Fibroblast of lung (primary cell): ENCODE data around the gene IL17C. TPM values are rescaled to one million over a fixed set of nuclear protein-coding genes. Genes with fewer than 3 reads are reported as not detected.

Experiments used
- DNase-seq, 2 donors: peaks; one replicate each; pipeline versions ENCODE4 v3.0.0 to v3.0.0-alpha.2; 2010; ENCODE audit warnings: low read depth in 2 of 2
- H2AFZ ChIP-seq: 2 replicates; pipeline ENCODE4 v1.5.1; 2012; ENCODE audit warnings: low read length, control low read depth, inconsistent platforms
- H3K27ac ChIP-seq: 2 replicates; pipeline ENCODE4 v1.5.1; 2011; ENCODE audit warnings: low read length, control low read depth; ENCODE audit not compliant: insufficient read depth
- H3K27me3 ChIP-seq: 2 replicates; pipeline ENCODE4 v1.5.1; 2011; ENCODE audit warnings: mild to moderate bottlenecking, low read length; ENCODE audit not compliant: control insufficient read depth, insufficient read depth
- H3K36me3 ChIP-seq: 2 replicates; pipeline ENCODE4 v1.5.1; 2011; ENCODE audit warnings: low read length; ENCODE audit not compliant: control insufficient read depth, insufficient read depth
- H3K4me1 ChIP-seq: 2 replicates; pipeline ENCODE4 v1.5.1; 2011; ENCODE audit warnings: low read length; ENCODE audit not compliant: control insufficient read depth, insufficient read depth; ENCODE audit errors: extremely low read depth
- H3K4me2 ChIP-seq: 2 replicates; pipeline ENCODE4 v1.5.1; 2011; ENCODE audit warnings: low read length, control low read depth; ENCODE audit not compliant: insufficient read depth; ENCODE audit errors: extremely low read depth
- H3K4me3 ChIP-seq, 4 experiments: fragments of 200-600 bp in 1 of 4; sonication (generic) in 1 of 4; replicated peaks in 1 of 4; 2 replicates each; pipeline ENCODE4 v1.5.1; 2011 to 2016; ENCODE audit warnings: low read length in 4 of 4, low read depth in 3 of 4, mild to moderate bottlenecking in 3 of 4, control low read depth in 2 of 4, inconsistent platforms in 1 of 4, mixed read lengths in 1 of 4; ENCODE audit not compliant: insufficient read depth in 1 of 4; ENCODE audit errors: control extremely low read depth in 1 of 4
- H3K79me2 ChIP-seq: 2 replicates; pipeline ENCODE4 v1.5.1; 2012; ENCODE audit warnings: mild to moderate bottlenecking, low read length, inconsistent platforms; ENCODE audit not compliant: control insufficient read depth, insufficient read depth
- H3K9ac ChIP-seq: 2 replicates; pipeline ENCODE4 v1.5.1; 2011; ENCODE audit warnings: mild to moderate bottlenecking, low read length, control low read depth; ENCODE audit not compliant: insufficient read depth
- H3K9me3 ChIP-seq: 2 replicates; pipeline ENCODE4 v1.5.1; 2012; ENCODE audit warnings: low read depth, low read length; ENCODE audit not compliant: control insufficient read depth, insufficient read depth
- H4K20me1 ChIP-seq: 2 replicates; pipeline ENCODE4 v1.5.1; 2011; ENCODE audit warnings: low read length; ENCODE audit not compliant: control insufficient read depth, insufficient read depth; ENCODE audit errors: extremely low read depth
- CTCF ChIP-seq, 2 donors: IDR thresholded peaks in 1 of 2; conservative IDR thresholded peaks in 1 of 2; 1 replicate in 1 of 2; 2 replicates in 1 of 2; pipeline ENCODE4 v1.5.1; 2011 to 2012; ENCODE audit warnings: low read length in 2 of 2, control low read depth in 1 of 2, inconsistent platforms in 1 of 2, low read depth in 1 of 2, mild to moderate bottlenecking in 1 of 2
- EZH2 ChIP-seq: IDR thresholded peaks from 2 replicates; pipeline ENCODE4 v1.5.1; 2012; ENCODE audit warnings: low read length, control low read depth, mild to moderate bottlenecking; ENCODE audit errors: missing control alignments
- polyA plus RNA-seq, 2 donors: library from polyadenylated mRNA; depleted of rRNA in 1 of 2; stranded (reverse) in 1 of 2; unstranded in 1 of 2; fragments of >200 nt; gene quantifications; 2 replicates each; pipeline ENCODE4 v1.2.1, GENCODE V29; 2011 to 2012; ENCODE audit warnings: missing spikeins in 1 of 2
- total RNA-seq: library from RNA; depleted of rRNA; stranded (reverse); fragments of >200 nt; gene quantifications from 2 replicates; pipeline ENCODE4 v1.2.1, GENCODE V29; 2014

IL17C gene
- total and polyA plus RNA-seq, 2 donors (not counting 1 experiment from before 2014, with no cell fraction given) = not detected

DNA sequence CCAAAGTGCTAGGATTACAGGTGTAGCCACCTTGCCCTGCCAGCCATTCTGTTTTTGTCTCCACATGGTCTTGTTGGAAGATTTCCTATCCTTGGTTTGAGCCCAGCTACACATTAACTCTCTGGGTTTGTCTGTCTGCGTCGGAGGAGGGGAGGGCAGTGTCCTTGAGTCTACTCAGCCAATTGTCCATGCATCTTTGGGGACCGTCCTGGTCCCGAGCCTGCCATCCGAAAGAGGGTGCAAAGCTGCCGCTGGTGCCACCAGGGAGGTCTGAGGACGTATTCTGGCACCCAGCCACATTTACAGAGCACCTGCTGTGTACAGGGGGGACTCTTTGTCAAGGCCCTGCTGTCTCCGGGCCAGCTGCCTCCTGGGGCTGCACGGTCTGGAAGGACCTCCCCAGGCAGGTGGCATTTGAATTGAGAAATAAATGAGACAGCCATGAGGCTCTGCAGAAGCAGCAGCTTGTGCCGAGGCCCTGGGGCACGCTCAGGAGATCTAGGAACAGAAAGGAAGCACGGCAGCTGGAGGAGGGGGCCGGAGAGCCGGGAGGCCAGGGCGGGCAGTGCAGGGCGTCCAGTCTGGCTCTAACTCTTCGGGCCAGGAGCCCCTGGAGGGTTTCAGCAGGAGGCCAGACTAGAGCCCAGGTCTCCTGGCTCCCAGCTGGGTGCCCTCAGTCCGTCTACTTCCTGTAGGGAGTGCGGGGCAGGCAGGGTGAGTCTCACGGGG is 11.0 kb downstream of the IL17C start:
- Histone ChIP-seq H3K27ac (no peak overlapping the region), H3K4me3 (peak overlapping the region in 1 of 4 experiments; percentile 74), H3K9ac (no peak overlapping the region), H3K79me2 (no peaks in the 10 kb centered on the region), H2AFZ (no peak overlapping the region), H3K4me1 (peaks cover 9% of the 10 kb centered on the region), H3K4me2 (no peak overlapping the region), H3K27me3 (no peaks in the 10 kb centered on the region), H3K9me3 (no peaks in the 10 kb centered on the region), H3K36me3 (peaks cover 10% of the 10 kb centered on the region), H4K20me1 (no peaks in the 10 kb centered on the region)
- DNase-seq = no peak
- TF ChIP-seq CTCF (conservative IDR thresholded peaks at IDR 0.05 in 1 of 2, IDR thresholded peaks at IDR 0.05 in 1 of 2; ENCODE audit: low read depth in 1 of 2, low read length in 2 of 2) = no peak
- no peak for TF ChIP-seq EZH2

DNA sequence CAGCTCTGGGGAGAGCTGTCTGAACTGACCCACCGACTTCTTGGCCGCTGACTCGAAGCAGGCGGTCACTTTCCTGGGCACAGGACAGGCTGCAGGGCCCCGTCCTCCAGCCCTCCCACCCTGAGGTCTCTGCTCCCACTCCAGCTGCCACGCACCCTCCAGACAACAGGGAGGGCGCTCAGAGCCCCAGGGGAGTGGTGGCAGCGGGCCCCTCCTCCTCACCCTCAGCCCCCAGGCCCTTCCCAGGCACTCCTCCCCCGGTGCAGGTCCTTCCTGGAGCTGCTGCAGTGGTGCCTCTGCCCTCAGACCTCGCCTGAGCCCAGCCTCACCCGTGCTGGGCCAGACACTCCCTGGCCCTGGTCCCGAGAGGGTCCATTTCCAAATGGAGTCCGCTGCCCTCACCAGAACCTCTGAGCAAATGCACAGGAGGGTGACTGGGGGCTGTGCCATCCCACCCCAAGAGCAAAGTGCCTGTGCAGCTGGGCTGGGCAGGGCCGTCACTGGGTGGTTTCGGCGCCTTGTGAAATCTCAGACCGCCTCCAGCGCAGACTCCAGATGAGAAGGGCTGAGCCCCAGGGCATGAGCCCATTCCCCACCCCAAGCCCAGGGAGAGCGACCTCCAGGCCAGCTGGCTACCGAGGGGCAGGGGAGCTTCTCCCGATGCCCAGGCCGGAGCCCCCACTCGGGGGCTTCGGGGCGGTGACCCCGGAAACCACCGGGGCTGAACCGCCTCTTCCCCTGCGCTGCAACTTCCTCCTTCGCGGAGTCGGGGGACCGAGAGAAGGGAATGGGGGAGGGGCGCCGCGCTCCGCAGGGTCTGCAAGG is 11.8 kb downstream of the IL17C start:
- Histone ChIP-seq H3K4me2 (peak overlapping the region; percentile 75), H3K27me3 (no peaks in the 10 kb centered on the region), H2AFZ (no peak overlapping the region), H3K4me1 (peaks cover 9% of the 10 kb centered on the region), H3K36me3 (peaks cover 17% of the 10 kb centered on the region), H3K9me3 (no peaks in the 10 kb centered on the region), H4K20me1 (no peaks in the 10 kb centered on the region), H3K79me2 (no peaks in the 10 kb centered on the region), H3K27ac (no peak overlapping the region), H3K4me3 (peak overlapping the region; percentile 48 to 74 (median 66)), H3K9ac (peak overlapping the region; percentile 65)
- no peak for DNase-seq
- no peak for TF ChIP-seq EZH2
- no peak for TF ChIP-seq CTCF (conservative IDR thresholded peaks at IDR 0.05 in 1 of 2, IDR thresholded peaks at IDR 0.05 in 1 of 2; ENCODE audit: low read depth in 1 of 2, low read length in 2 of 2)

DNA sequence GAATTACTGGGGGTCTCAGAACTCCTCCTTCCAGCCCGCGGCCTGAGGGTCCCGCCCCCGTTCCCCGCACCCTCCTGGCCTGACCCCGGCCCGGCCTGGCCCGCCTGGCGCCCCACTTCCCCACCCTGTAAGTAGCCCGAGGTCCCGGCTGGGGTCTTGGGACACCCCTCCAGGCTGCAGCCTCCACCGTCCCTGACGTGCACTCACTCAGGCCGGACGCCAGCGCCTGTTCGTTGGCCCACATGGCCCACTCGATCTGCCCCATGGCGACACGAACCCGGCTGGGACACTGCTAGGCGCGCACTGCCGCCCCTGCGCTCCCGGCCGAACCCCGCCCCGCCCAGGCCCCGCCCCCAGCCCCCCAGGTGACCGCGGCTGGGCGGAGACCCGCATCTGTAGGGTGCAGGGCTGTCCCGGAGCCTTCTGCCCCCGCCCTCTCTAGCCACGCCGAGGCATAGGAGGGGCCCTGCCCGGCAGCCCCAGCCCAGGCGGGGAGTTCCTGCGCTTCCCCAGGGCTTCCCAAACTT is 12.4 kb downstream of the IL17C start, which contains the start of gene CYBA:
Gene CYBA, minus strand, starts transcription at position 305 of the 527 bp plus-strand sequence. Its CDS starts 40 bp downstream, at position 265.
- no peak for TF ChIP-seq CTCF (conservative IDR thresholded peaks at IDR 0.05 in 1 of 2, IDR thresholded peaks at IDR 0.05 in 1 of 2; ENCODE audit: low read depth in 1 of 2, low read length in 2 of 2)
- no peak for TF ChIP-seq EZH2
- Histone ChIP-seq H3K4me3 (peak within 1 kb of the TSS; percentile 48 to 74 (median 66)), H3K27ac (peak within 1 kb of the TSS; percentile 57), H3K9ac (peak within 1 kb of the TSS; percentile 65), H4K20me1 (no peaks in the 10 kb centered on the region), H3K9me3 (no peaks in the 10 kb centered on the region), H3K79me2 (no peaks in the 10 kb centered on the region), H3K27me3 (no peaks in the 10 kb centered on the region), H2AFZ (no peak within 1 kb of the TSS), H3K4me1 (peaks cover 9% of the 10 kb centered on the region), H3K4me2 (peak within 1 kb of the TSS; percentile 75), H3K36me3 (peaks cover 21% of the 10 kb centered on the region)
- peak; percentile 26 to 38 for DNase-seq
